Upper lobe of left lung (tissue), 6 donors: ENCODE results near the gene EVI2A. TPM values are rescaled to one million over a fixed set of nuclear protein-coding genes. Genes with fewer than 3 reads are reported as not detected.
"Not testable (repeated sequence)": the region's sequence is repeated elsewhere in the genome, so short reads cannot be mapped to it uniquely, and the experiment has no call there.

Experiments
- ATAC-seq, 2 donors: fragments of 200-7000 bp; cut with Tn5 transposase; one replicate each; pipeline ENCODE4 v1.9.1; 2022; ENCODE audit warnings: mild to moderate bottlenecking in 2 of 2, moderate library complexity in 2 of 2; ENCODE audit not compliant: low FRiP score in 2 of 2
- DNase-seq, 2 donors: peaks; one replicate each; pipeline ENCODE4 v3.0.0-alpha.2; 2019 to 2020
- H3K27ac ChIP-seq, 4 donors: fragments of 200-600 bp; sonication (generic); one replicate each; pipeline ENCODE4 v1.5.1; 2016 to 2019
- H3K27me3 ChIP-seq, 4 donors: fragments of 200-600 bp; sonication (generic); one replicate each; pipeline ENCODE4 v1.5.1; 2017 to 2019
- H3K36me3 ChIP-seq, 4 donors: fragments of 200-600 bp; sonication (generic); one replicate each; pipeline ENCODE4 v1.5.1; 2016 to 2019
- H3K4me1 ChIP-seq, 4 donors: fragments of 200-600 bp; sonication (generic); one replicate each; pipeline ENCODE4 v1.5.1; 2018 to 2019
- H3K4me3 ChIP-seq, 4 donors: fragments of 200-600 bp; sonication (generic); one replicate each; pipeline ENCODE4 v1.5.1; 2017 to 2019; ENCODE audit warnings: mild to moderate bottlenecking in 2 of 4, moderate library complexity in 1 of 4
- H3K9me3 ChIP-seq, 4 donors: fragments of 200-600 bp; sonication (generic); one replicate each; pipeline ENCODE4 v1.5.1; 2018 to 2019
- EP300 ChIP-seq, 4 donors: sonication (generic); formaldehyde crosslinking; IDR thresholded peaks; one replicate each; pipeline ENCODE4 v1.5.1; 2017; ENCODE audit warnings: antibody characterized with exemption in 4 of 4, control low read depth in 2 of 4
- POLR2A ChIP-seq, 4 donors: fragments of 450-650 bp; IDR thresholded peaks; one replicate each; pipeline ENCODE4 v1.5.1; 2016 to 2017; ENCODE audit warnings: antibody characterized with exemption in 4 of 4, mild to moderate bottlenecking in 2 of 4
- POLR2AphosphoS5 ChIP-seq, 2 donors: sonication (generic); formaldehyde crosslinking; IDR thresholded peaks; one replicate each; pipeline ENCODE4 v1.5.1; 2017; ENCODE audit warnings: antibody characterized with exemption in 2 of 2
- WGBS, 2 donors: methylation state at CpG; one replicate each; pipeline ENCODE4 v1.1.5; 2017 to 2018; 5-methylcytosine and 5-hydroxymethylcytosine counted together
- total RNA-seq, 6 donors: library from RNA; depleted of rRNA in 4 of 6; stranded (reverse); fragments of >200 nt in 4 of 6; gene quantifications; one replicate each; pipeline versions ENCODE4 v1.1.0 to v1.2.1, GENCODE V29; 2016 to 2021
- TF ChIP-seq, protein P1 (sequence below), 6 experiments: fragments of 450-650 bp in 4 of 6; fragments of 200-600 bp in 2 of 6; sonication (generic) in 2 of 6; IDR thresholded peaks; one replicate each; pipeline ENCODE4 v1.5.1; 2016 to 2019; ENCODE audit warnings: antibody characterized with exemption in 6 of 6
- donor health status: DM: no; HTN: no; CAD: no; lungs with moderate emphysema.
- donor health status: DM: no; HTN: yes; CAD: no; lungs with severe emphysema.

Gene EVI2A
- total RNA-seq, 6 donors from 2014 or later = 6.1 to 31.3 (median 23.8) TPM

DNA sequence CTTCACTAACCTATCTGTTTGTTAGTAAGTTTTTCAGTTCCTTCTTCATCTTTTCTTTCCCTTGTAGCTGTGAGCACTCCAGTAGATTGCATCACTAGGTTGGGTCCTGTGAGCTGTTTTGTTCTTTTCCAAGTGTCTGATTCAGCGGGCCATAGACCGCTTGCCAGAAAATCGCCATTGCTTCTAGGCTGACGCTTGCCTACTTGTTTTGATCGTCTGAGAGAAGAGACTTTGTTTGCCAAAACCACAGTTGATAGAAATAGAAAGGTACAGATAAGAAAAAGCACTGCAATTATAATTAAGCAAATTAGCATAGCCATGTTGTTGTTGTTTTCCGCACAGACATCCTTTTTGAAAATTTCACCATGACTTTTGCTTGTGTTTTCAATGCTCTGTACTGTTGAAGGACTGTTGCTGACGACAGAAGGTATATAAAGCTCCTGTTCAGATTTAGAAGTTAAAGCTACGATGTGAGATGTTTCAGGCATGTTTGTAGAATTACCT is 3.1 kb downstream of the EVI2A start:
- DNase-seq (peak in 1 of 2 donors; percentile 68), ATAC-seq (peak; percentile 62 to 92)
- Histone ChIP-seq H3K36me3 (no peaks in the 10 kb centered on the region), H3K4me1 (peaks cover 3 to 7% (median 4%) of the 10 kb centered on the region in 4 donors), H3K9me3 (no peaks in the 10 kb centered on the region), H3K27ac (peak overlapping the region; percentile 65 to 86 (median 83)), H3K4me3 (peak overlapping the region in 3 of 4 donors; percentile 8 to 38 (median 22)), H3K27me3 (no peaks in the 10 kb centered on the region)
- no peak for TF ChIP-seq EP300 (IDR thresholded peaks at IDR 0.05)
- peak in 1 of 4 donors; percentile 59 for TF ChIP-seq POLR2A (IDR thresholded peaks at IDR 0.05)
- TF ChIP-seq, protein P1, sequence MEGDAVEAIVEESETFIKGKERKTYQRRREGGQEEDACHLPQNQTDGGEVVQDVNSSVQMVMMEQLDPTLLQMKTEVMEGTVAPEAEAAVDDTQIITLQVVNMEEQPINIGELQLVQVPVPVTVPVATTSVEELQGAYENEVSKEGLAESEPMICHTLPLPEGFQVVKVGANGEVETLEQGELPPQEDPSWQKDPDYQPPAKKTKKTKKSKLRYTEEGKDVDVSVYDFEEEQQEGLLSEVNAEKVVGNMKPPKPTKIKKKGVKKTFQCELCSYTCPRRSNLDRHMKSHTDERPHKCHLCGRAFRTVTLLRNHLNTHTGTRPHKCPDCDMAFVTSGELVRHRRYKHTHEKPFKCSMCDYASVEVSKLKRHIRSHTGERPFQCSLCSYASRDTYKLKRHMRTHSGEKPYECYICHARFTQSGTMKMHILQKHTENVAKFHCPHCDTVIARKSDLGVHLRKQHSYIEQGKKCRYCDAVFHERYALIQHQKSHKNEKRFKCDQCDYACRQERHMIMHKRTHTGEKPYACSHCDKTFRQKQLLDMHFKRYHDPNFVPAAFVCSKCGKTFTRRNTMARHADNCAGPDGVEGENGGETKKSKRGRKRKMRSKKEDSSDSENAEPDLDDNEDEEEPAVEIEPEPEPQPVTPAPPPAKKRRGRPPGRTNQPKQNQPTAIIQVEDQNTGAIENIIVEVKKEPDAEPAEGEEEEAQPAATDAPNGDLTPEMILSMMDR (IDR thresholded peaks at IDR 0.05) = no peak
- peak in 1 of 2 donors; percentile 41 for TF ChIP-seq POLR2AphosphoS5 (IDR thresholded peaks at IDR 0.05)
- WGBS, 2 donors = 54 to 60% methylated on average over 8 of the region's 8 CpGs

DNA sequence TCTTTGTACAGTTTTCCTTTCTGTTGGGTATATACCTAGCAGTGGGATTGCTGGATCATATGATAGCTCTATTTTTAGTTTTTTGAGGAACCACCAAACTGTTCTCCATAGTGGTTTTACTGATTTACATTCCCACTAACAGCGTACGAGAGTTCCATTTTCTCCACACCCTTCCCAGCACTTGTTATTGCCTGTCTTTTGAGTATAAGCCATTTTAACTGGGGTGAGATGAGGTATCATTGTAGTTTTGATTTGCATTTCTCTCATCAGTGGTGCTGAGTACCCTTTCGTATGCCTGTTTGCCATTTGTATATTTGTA is 6.7 kb downstream of the EVI2A start:
- WGBS, 2 donors = 81 to 83% methylated on average over 3 of the region's 3 CpGs
- Histone ChIP-seq H3K27me3 (no peaks in the 10 kb centered on the region), H3K27ac (peak overlapping the region; percentile 67 to 83 (median 74)), H3K4me3 (no peak overlapping the region), H3K36me3 (no peaks in the 10 kb centered on the region), H3K4me1 (peaks cover 3 to 7% (median 4%) of the 10 kb centered on the region in 4 donors), H3K9me3 (no peaks in the 10 kb centered on the region)
- ATAC-seq (no peak), DNase-seq (no peak)
- TF ChIP-seq EP300 (IDR thresholded peaks at IDR 0.05) (no peak), POLR2AphosphoS5 (IDR thresholded peaks at IDR 0.05) (no peak), POLR2A (IDR thresholded peaks at IDR 0.05) (no peak)
- TF ChIP-seq, protein P1 (IDR thresholded peaks at IDR 0.05) = no peak

DNA sequence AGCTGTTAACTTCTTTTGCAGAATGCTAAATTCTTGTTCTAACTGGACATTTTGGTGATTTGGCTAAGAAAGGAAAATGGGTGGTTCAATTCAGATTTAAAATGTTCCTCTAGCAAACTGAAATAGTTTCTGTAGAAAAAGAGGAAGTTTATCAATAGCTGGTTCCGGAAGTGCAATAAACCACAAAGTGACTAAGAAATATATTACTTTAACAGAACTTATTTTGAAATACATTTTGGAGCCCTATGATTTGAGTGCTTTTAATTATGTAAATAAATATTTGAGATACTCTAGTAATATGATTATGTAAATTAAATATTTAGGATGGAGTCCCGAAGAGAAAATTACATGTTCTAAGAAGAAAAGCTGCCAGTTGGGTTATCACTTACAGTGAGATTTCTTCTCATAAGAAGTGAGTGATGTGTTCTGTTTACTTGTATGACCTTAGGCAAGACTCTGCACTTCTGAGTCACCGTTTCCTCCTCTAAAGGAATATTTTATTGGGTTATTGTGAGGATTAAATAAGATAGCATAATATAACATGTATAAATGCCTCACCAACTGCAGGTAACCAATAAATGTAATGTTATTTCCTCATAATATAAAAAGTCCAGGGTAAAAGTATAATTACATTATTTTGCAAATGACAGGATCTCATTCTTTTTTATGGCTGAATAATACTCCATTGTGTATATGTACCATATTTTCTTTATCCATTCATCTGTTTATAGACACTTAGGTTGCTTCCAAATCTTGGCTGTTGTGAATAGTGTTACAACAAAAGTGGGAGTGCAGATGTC is 7.2 kb downstream of the EVI2A start, which contains the start of gene EVI2B:
EVI2B (minus strand) TSS at position 73 of the 800 bp plus-strand sequence. CDS start 8,445 bp downstream, outside the sequence.
- WGBS, 2 donors = 39 to 65% methylated on average over 3 of the region's 3 CpGs
- Histone ChIP-seq H3K36me3 (no peaks in the 10 kb centered on the region), H3K4me1 (peaks cover 3 to 7% (median 4%) of the 10 kb centered on the region in 4 donors), H3K4me3 (peak within 1 kb of the TSS in 3 of 4 donors; percentile 23 to 43 (median 40)), H3K27ac (peak within 1 kb of the TSS; percentile 67 to 83 (median 77)), H3K9me3 (no peaks in the 10 kb centered on the region), H3K27me3 (no peaks in the 10 kb centered on the region)
- ATAC-seq = peak in 1 of 2 donors; percentile 68
- TF ChIP-seq EP300 (IDR thresholded peaks at IDR 0.05) (no peak), POLR2AphosphoS5 (IDR thresholded peaks at IDR 0.05) (peak in 1 of 2 donors; percentile 9)
- peak in 1 of 2 donors; percentile 35 for DNase-seq

DNA sequence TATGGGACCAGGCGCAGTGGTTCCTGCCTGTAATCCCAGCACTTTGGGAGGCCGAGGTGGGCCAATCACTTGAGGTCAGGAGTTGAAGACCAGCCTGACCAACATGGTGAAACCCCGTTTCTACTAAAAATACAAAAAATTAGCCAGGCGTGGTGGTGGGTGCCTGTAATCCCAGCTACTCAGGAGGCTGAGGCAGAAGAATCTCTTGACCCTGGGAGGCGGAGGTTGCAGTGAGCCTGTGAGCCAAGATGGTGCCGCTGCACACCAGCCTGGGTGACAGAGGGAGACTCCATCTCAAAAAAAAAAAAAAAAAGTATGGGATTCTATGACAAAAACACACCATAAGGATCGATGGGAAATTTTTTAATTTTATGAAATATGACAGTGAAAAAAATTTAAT is 9.2 kb downstream of the EVI2A start:
- peak overlapping the region; percentile 48 to 83 (median 64) for H3K27ac ChIP-seq
- not testable (repeated sequence) for ATAC-seq, H3K36me3 ChIP-seq, H3K27me3 ChIP-seq, H3K9me3 ChIP-seq, H3K4me1 ChIP-seq
- 61 to 77% methylated on average over 7 of the region's 7 CpGs for WGBS, 2 donors
- DNase-seq = peak in 1 of 2 donors; percentile 38
- H3K4me3 ChIP-seq = peak overlapping the region in 3 of 4 donors; percentile 23 to 43 (median 40)

DNA sequence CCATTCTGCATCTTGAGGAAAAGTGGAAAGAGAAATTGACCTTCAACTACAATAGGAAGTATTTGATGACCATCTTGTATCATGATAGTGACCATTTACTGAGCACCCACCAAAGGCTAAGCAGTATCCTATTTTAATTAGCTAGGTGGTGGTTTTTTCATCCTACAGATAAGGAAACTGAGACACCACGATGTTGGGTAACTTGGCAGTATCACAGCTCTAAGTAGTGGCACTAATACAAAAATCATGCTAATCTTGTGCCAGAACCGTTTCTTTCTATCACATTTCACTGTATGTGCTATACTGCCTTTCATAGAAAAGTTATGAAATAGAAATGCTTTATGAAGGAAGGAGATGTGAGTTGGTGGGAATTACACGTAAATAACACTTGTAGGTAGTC is 9.9 kb downstream of the EVI2A start:
- no peak for ATAC-seq
- H3K4me1 ChIP-seq = peaks cover 0 to 10% (median 3%) of the 10 kb centered on the region in 4 donors
- TF ChIP-seq EP300 (IDR thresholded peaks at IDR 0.05) (no peak), POLR2A (IDR thresholded peaks at IDR 0.05) (no peak), POLR2AphosphoS5 (IDR thresholded peaks at IDR 0.05) (no peak)
- TF ChIP-seq, protein P1 (IDR thresholded peaks at IDR 0.05) = no peak
- no peaks in the 10 kb centered on the region for H3K27me3 ChIP-seq
- no peaks in the 10 kb centered on the region for H3K36me3 ChIP-seq
- peak overlapping the region in 3 of 4 donors; percentile 23 to 43 (median 40) for H3K4me3 ChIP-seq
- H3K27ac ChIP-seq = peak overlapping the region; percentile 48 to 83 (median 64)
- WGBS, 2 donors = 64 to 75% methylated on average over 3 of the region's 3 CpGs
- no peaks in the 10 kb centered on the region for H3K9me3 ChIP-seq
- DNase-seq = no peak
